ENCODE measurements around the gene FNBP1.

DNA sequence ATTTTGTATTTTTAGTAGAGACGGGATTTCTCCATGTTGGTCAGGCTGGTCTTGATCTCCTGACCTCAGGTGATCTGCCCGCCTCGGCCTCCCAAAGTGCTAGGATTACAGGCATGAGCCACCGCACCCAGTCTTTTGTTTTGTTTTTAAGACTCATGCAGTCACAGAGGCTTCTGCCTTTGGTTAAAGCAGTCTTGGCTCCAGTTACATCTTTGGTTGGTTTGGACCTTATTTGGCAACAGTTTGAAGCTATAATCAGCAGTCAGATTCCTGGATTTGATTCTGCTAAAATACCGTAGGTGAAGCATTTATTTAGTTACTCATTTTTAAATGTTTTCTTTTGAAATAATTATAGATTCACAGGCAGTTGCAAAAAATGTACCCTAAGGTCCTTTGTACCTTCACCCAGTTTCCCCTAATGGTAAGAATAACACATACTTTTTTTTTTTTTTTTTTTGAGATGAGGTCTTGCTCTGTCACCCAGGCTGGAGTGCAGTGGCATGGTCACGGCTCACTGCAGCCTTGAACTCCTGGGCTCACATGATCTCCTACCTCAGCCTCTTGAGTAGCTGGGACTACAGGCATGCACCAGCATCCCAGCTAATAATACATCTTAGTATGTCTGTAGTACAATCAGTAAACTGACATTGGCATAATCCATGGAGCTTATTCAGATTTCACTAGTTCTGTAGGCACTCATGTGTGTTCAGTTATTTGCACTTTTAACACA lies 192.0 kb downstream of the FNBP1 start:
- TF ChIP-seq, protein P1, sequence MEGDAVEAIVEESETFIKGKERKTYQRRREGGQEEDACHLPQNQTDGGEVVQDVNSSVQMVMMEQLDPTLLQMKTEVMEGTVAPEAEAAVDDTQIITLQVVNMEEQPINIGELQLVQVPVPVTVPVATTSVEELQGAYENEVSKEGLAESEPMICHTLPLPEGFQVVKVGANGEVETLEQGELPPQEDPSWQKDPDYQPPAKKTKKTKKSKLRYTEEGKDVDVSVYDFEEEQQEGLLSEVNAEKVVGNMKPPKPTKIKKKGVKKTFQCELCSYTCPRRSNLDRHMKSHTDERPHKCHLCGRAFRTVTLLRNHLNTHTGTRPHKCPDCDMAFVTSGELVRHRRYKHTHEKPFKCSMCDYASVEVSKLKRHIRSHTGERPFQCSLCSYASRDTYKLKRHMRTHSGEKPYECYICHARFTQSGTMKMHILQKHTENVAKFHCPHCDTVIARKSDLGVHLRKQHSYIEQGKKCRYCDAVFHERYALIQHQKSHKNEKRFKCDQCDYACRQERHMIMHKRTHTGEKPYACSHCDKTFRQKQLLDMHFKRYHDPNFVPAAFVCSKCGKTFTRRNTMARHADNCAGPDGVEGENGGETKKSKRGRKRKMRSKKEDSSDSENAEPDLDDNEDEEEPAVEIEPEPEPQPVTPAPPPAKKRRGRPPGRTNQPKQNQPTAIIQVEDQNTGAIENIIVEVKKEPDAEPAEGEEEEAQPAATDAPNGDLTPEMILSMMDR (IDR thresholded peaks at IDR 0.05; ENCODE audit: low read length) = no peak
- no peak for TF ChIP-seq EZH2phosphoT487 (IDR thresholded peaks at IDR 0.05; ENCODE audit: low read length)
